ENCODE measurements around the gene MTG1.

GRCh38 chr10:133458021-133458709 lies 64.2 kb downstream of the MTG1 start:
- no peak for TF ChIP-seq POLR2AphosphoS5 (IDR thresholded peaks at IDR 0.05; ENCODE audit: low read depth)
- TF ChIP-seq, protein P1, sequence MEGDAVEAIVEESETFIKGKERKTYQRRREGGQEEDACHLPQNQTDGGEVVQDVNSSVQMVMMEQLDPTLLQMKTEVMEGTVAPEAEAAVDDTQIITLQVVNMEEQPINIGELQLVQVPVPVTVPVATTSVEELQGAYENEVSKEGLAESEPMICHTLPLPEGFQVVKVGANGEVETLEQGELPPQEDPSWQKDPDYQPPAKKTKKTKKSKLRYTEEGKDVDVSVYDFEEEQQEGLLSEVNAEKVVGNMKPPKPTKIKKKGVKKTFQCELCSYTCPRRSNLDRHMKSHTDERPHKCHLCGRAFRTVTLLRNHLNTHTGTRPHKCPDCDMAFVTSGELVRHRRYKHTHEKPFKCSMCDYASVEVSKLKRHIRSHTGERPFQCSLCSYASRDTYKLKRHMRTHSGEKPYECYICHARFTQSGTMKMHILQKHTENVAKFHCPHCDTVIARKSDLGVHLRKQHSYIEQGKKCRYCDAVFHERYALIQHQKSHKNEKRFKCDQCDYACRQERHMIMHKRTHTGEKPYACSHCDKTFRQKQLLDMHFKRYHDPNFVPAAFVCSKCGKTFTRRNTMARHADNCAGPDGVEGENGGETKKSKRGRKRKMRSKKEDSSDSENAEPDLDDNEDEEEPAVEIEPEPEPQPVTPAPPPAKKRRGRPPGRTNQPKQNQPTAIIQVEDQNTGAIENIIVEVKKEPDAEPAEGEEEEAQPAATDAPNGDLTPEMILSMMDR (IDR thresholded peaks at IDR 0.05; ENCODE audit: insufficient read depth, low read length) = no peak
- no peak for TF ChIP-seq GABPA (IDR thresholded peaks at IDR 0.05; ENCODE audit: low read depth)

Data from HL-60 (cell line).